OCI-LY7 (cell line): Measurements from ENCODE around the gene TMEM144. TPM values are rescaled to one million over a fixed set of nuclear protein-coding genes. Genes with fewer than 3 reads are reported as not detected.

Experiments
- BruUV-seq: library from RNA; stranded (reverse); fragments of 400-500 nt; replicated peaks from 2 replicates; lab custom pipeline; 2021; lab: Mats Ljungman, UMichigan
- CTCF ChIA-PET: fragments of 300-600 bp; sonication (Branson Sonifier 250); formaldehyde crosslinking; loops from one replicate; lab custom pipeline; 2022; ENCODE audit warnings: antibody characterized with exemption; ENCODE audit not compliant: unreplicated experiment; lab: Charles Lee
- POLR2A ChIA-PET: fragments of 300-600 bp; sonication (Branson Sonifier 250); formaldehyde crosslinking; loops from one replicate; lab custom pipeline; 2022; ENCODE audit warnings: antibody characterized with exemption; lab: Charles Lee
- DNase-seq: peaks from one replicate; pipeline ENCODE4 v3.0.0-alpha.2; 2015; ENCODE audit warnings: low spot score
- H2AFZ ChIP-seq: fragments of 200-600 bp; sonication (generic), shearing (Covaris generic); 2 replicates; pipeline ENCODE4 v1.6.1; 2014; ENCODE audit warnings: mild to moderate bottlenecking, antibody characterized with exemption, low read length, moderate library complexity
- H3K27ac ChIP-seq: fragments of 200-600 bp; sonication (generic); 2 replicates; pipeline ENCODE4 v1.5.1; 2014; ENCODE audit warnings: mixed run types, low read depth, mild to moderate bottlenecking, moderate library complexity, low read length, inconsistent platforms; ENCODE audit not compliant: poor library complexity, severe bottlenecking
- H3K36me3 ChIP-seq: fragments of 200-600 bp; sonication (generic); 2 replicates; pipeline ENCODE4 v1.6.1; 2014; ENCODE audit warnings: mild to moderate bottlenecking, antibody characterized with exemption, low read length, moderate library complexity, mixed read lengths; ENCODE audit not compliant: insufficient read depth
- H3K4me1 ChIP-seq: fragments of 200-600 bp; sonication (generic); 2 replicates; pipeline ENCODE4 v1.5.1; 2014; ENCODE audit warnings: mild to moderate bottlenecking, low read length; ENCODE audit not compliant: insufficient read depth, poor library complexity, severe bottlenecking
- H3K4me2 ChIP-seq: fragments of 200-600 bp; sonication (generic); 2 replicates; pipeline ENCODE4 v1.6.1; 2014; ENCODE audit warnings: mild to moderate bottlenecking, low read length
- H3K4me3 ChIP-seq: fragments of 200-600 bp; sonication (generic); 2 replicates; pipeline ENCODE4 v1.5.1; 2014; ENCODE audit warnings: mild to moderate bottlenecking, low read depth, low read length; ENCODE audit not compliant: poor library complexity, severe bottlenecking
- H3K79me2 ChIP-seq: fragments of 200-600 bp; sonication (generic); 2 replicates; pipeline ENCODE4 v1.6.1; 2016; ENCODE audit warnings: low read depth, mild to moderate bottlenecking, low read length, moderate library complexity, mixed read lengths; ENCODE audit not compliant: insufficient read depth
- H3K9me2 ChIP-seq: fragments of 200-600 bp; sonication (generic); 2 replicates; pipeline ENCODE4 v1.6.1; 2016; ENCODE audit warnings: mild to moderate bottlenecking, low read length, mixed read lengths; ENCODE audit not compliant: insufficient read depth
- H3K9me3 ChIP-seq: fragments of 200-600 bp; sonication (generic); 2 replicates; pipeline ENCODE4 v1.6.1; 2014; ENCODE audit warnings: mild to moderate bottlenecking, mixed run types, low read length, mixed read lengths
- H4K20me1 ChIP-seq: fragments of 200-600 bp; sonication (generic); 2 replicates; pipeline ENCODE4 v1.6.1; 2014; ENCODE audit warnings: mild to moderate bottlenecking, antibody characterized with exemption, low read length, moderate library complexity, mixed read lengths; ENCODE audit not compliant: insufficient read depth
- EZH2phosphoT487 ChIP-seq: fragments of 200-600 bp; sonication (generic); IDR thresholded peaks from 2 replicates; pipeline ENCODE4 v1.6.1; 2018; ENCODE audit warnings: low read depth, borderline replicate concordance, mild to moderate bottlenecking, mixed run types, antibody characterized with exemption, low read length, moderate library complexity, mixed read lengths
- intact Hi-C: fragments of 100-400 bp; cut with micrococcal nuclease; formaldehyde crosslinking; loops from one replicate; pipeline ENCODE4 v1.10.0; 2022; ENCODE audit not compliant: unreplicated experiment
- total RNA-seq, 2 experiments: library from RNA; depleted of rRNA in 1 of 2; stranded (reverse); fragments of >200 nt in 1 of 2; shearing (Covaris generic) in 1 of 2; gene quantifications; 2 replicates each; pipeline ENCODE4 v1.2.3, GENCODE V29; 2014 to 2022
- TF ChIP-seq, protein P1 (sequence below): fragments of 200-600 bp; sonication (generic); conservative IDR thresholded peaks from 2 replicates; pipeline ENCODE4 v1.5.1; 2014; ENCODE audit warnings: mild to moderate bottlenecking, antibody characterized with exemption, low read length, moderate library complexity, mixed read lengths

Gene TMEM144
- total RNA-seq, 2 experiments from 2014 or later, result 0.30 TPM; not detected in 1

DNA sequence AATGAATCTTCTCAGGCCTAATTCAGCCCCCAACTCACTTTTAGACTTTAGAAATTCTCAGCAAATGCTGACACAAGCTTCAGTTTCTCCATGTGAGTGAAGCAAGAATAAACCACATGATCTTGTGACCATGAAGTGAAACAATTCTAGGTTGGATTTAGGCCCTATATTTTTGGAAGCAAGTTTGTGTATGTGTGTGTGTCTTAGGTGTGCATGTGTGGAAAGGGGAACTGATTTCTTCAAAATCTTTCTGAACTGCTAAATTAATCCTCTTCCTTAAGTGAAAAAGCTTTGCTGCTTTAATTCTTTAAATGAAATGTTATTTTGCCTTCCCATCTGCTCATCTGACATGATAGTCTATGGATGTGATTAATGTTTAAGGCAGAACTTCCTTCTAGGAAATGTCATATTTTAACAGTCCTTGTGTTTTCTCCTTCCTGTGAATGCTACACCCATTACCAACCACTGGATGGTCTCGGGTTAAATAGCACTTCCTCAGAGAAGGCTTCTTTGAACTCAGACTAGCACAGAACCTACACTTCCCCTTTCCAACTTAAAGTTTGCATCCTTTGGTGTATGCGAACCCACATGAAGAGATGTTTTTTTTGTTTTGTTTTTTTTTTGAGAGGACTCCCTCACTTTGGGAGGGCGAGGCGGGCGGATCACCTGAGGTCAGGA lies 1.2 kb upstream of the TMEM144 start:
- H3K9me2 ChIP-seq, result no peaks in the 10 kb centered on the region
- no peak overlapping the region for H3K4me2 ChIP-seq
- no peaks in the 10 kb centered on the region for H3K9me3 ChIP-seq
- H3K27ac ChIP-seq, result no peak overlapping the region
- no peaks in the 10 kb centered on the region for H3K79me2 ChIP-seq
- no peaks in the 10 kb centered on the region for H3K4me1 ChIP-seq
- CTCF ChIA-PET, result no interaction called here
- H4K20me1 ChIP-seq, result no peaks in the 10 kb centered on the region
- H3K4me3 ChIP-seq, result no peak overlapping the region
- intact Hi-C loops, result no loop called here
- DNase-seq, result no peak
- H3K36me3 ChIP-seq, result no peaks in the 10 kb centered on the region
- BruUV-seq, result no TSS peak
- POLR2A ChIA-PET, result interaction anchor here (0.9 kb wide), 1 partner anchor 27 kb away, joined by 5 read pairs; no protein-coding TSS in a partner anchor
- no peak overlapping the region for H2AFZ ChIP-seq
- TF ChIP-seq, protein P1, sequence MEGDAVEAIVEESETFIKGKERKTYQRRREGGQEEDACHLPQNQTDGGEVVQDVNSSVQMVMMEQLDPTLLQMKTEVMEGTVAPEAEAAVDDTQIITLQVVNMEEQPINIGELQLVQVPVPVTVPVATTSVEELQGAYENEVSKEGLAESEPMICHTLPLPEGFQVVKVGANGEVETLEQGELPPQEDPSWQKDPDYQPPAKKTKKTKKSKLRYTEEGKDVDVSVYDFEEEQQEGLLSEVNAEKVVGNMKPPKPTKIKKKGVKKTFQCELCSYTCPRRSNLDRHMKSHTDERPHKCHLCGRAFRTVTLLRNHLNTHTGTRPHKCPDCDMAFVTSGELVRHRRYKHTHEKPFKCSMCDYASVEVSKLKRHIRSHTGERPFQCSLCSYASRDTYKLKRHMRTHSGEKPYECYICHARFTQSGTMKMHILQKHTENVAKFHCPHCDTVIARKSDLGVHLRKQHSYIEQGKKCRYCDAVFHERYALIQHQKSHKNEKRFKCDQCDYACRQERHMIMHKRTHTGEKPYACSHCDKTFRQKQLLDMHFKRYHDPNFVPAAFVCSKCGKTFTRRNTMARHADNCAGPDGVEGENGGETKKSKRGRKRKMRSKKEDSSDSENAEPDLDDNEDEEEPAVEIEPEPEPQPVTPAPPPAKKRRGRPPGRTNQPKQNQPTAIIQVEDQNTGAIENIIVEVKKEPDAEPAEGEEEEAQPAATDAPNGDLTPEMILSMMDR, result no peak
- TF ChIP-seq EZH2phosphoT487, result no peak

DNA sequence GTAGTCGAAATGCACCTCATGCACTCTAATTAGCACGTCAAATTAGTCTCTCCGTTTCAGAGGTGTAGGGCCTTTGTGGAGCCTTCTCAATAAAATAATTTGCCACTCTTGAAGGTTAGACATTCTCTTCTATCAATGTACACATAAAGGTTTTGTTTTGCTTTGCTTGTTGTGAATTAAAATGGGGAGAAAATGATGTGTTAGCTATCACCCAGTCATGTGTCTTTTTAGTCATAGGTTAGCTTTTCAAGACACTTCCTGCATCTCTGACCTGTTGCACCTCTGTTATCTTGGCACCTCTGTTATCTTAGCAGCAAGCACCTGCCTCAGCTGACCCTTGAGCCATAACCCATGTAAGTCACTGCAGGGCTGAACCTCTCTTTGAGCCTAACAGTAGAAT lies 936 bp downstream of the TMEM144 start:
- intact Hi-C loops, result no loop called here
- Histone ChIP-seq H3K9me3 (no peaks in the 10 kb centered on the region), H3K4me3 (no peak overlapping the region), H3K4me2 (no peak overlapping the region), H3K79me2 (no peaks in the 10 kb centered on the region), H3K27ac (no peak overlapping the region), H2AFZ (no peak overlapping the region), H3K36me3 (no peaks in the 10 kb centered on the region), H4K20me1 (no peaks in the 10 kb centered on the region), H3K4me1 (no peaks in the 10 kb centered on the region), H3K9me2 (no peaks in the 10 kb centered on the region)
- ChIA-PET POLR2A (no interaction called here), CTCF (no interaction called here)
- no TSS peak for BruUV-seq
- TF ChIP-seq, protein P1, result no peak
- TF ChIP-seq EZH2phosphoT487, result no peak
- DNase-seq, result no peak

DNA sequence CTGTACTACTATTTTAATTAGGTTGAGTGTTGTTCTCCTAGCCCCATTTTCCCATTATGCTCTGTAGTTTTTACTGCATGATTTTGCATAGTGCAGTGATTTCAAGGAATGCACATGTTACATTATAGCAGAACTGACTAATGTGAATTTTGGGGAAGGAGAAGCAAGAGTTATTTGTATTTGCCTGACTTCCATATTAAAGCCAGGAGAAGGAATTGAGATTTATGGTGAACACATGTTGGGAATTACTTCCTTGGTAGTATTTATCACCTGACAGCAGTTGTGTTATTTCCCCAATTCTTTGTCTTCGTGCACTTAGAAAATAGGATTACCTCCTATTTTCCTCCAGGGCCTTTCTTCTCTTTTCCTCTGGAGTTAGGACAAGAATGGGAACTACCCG lies 3.2 kb downstream of the TMEM144 start:
- TF ChIP-seq EZH2phosphoT487, result no peak
- TF ChIP-seq, protein P1, result no peak
- Histone ChIP-seq H3K36me3 (no peaks in the 10 kb centered on the region), H2AFZ (no peak overlapping the region), H4K20me1 (no peaks in the 10 kb centered on the region), H3K4me2 (no peak overlapping the region), H3K79me2 (no peaks in the 10 kb centered on the region), H3K9me2 (no peaks in the 10 kb centered on the region), H3K4me1 (no peaks in the 10 kb centered on the region), H3K9me3 (no peaks in the 10 kb centered on the region), H3K27ac (no peak overlapping the region), H3K4me3 (no peak overlapping the region)
- POLR2A ChIA-PET, result interaction anchor here (0.7 to 1.3 kb wide), 4 partner anchors 9 to 28 kb away, joined by 3 to 4 read pairs (median 3); no protein-coding TSS in a partner anchor
- DNase-seq, result no peak
- no TSS peak for BruUV-seq
- CTCF ChIA-PET, result no interaction called here
- intact Hi-C loops, result no loop called here
